ENCODE results near the gene CCM2L. TPM values are rescaled to one million over a fixed set of nuclear protein-coding genes. Genes with fewer than 3 reads are reported as not detected.

Gene CCM2L
- total and polyA plus RNA-seq, 2 of the 4 experiments (the other 2 are of a cell fraction): not detected

- H3K14ac ChIP-seq (replicated peaks; ENCODE audit: low read depth, low read length): no peak overlapping the region
- H2BK5ac ChIP-seq (ENCODE audit: low read depth, low read length, poor library complexity, severe bottlenecking): no peak overlapping the region
- H3K4me1 ChIP-seq (ENCODE audit: control insufficient read depth, insufficient read depth, low read length): peaks cover 8% of the 10 kb centered on the region
- H3K18ac ChIP-seq (ENCODE audit: low read depth, low read length): no peak overlapping the region
- H2BK120ac ChIP-seq (ENCODE audit: low read depth, low read length): no peak overlapping the region
- CTCF ChIA-PET: no interaction called here
- TF ChIP-seq CEBPB (IDR thresholded peaks at IDR 0.05; ENCODE audit: low read depth, low read length) (no peak), CHD1 (IDR thresholded peaks at IDR 0.05; ENCODE audit: low read depth, low read length) (no peak), SMC3 (IDR thresholded peaks at IDR 0.05; ENCODE audit: low read depth, low read length) (no peak), RFX5 (IDR thresholded peaks at IDR 0.05; ENCODE audit: low read depth, low read length) (no peak), BHLHE40 (IDR thresholded peaks at IDR 0.05; ENCODE audit: low read depth, low read length) (no peak)
- TF ChIP-seq, protein P1, sequence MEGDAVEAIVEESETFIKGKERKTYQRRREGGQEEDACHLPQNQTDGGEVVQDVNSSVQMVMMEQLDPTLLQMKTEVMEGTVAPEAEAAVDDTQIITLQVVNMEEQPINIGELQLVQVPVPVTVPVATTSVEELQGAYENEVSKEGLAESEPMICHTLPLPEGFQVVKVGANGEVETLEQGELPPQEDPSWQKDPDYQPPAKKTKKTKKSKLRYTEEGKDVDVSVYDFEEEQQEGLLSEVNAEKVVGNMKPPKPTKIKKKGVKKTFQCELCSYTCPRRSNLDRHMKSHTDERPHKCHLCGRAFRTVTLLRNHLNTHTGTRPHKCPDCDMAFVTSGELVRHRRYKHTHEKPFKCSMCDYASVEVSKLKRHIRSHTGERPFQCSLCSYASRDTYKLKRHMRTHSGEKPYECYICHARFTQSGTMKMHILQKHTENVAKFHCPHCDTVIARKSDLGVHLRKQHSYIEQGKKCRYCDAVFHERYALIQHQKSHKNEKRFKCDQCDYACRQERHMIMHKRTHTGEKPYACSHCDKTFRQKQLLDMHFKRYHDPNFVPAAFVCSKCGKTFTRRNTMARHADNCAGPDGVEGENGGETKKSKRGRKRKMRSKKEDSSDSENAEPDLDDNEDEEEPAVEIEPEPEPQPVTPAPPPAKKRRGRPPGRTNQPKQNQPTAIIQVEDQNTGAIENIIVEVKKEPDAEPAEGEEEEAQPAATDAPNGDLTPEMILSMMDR (conservative IDR thresholded peaks at IDR 0.05; ENCODE audit: low read depth, low read length): no peak
- no peak overlapping the region for H2BK20ac ChIP-seq (ENCODE audit: low read depth, low read length)
- H3K9ac ChIP-seq (ENCODE audit: low read depth, low read length): no peak overlapping the region
- H3K27ac ChIP-seq (ENCODE audit: insufficient read depth, low read length): no peak overlapping the region
- no peak overlapping the region for H3K4ac ChIP-seq (ENCODE audit: low read depth, low read length)
- no peak overlapping the region for H2AK9ac ChIP-seq (replicated peaks; ENCODE audit: low read depth, low read length, poor library complexity)
- POLR2A ChIA-PET (ENCODE audit: unreplicated experiment): no interaction called here
- no peak overlapping the region for H3K56ac ChIP-seq (ENCODE audit: extremely low read depth, insufficient read depth, low read length)
- H3K79me1 ChIP-seq (ENCODE audit: low read depth in 1 of 2, low read length in 2 of 2): no peaks in the 10 kb centered on the region
- H3K4me3 ChIP-seq (ENCODE audit: insufficient read depth, low read depth, low read length): no peak overlapping the region
- in situ Hi-C loops (cut with MboI; ENCODE audit: low sequenced_read_pairs) (no loop called here), dilution Hi-C loops (cut with HindIII; ENCODE audit: low sequenced_read_pairs, unreplicated experiment) (no loop called here), intact Hi-C loops (cut with micrococcal nuclease) (no loop called here)
- H3K9me1 ChIP-seq (ENCODE audit: insufficient read depth, low read length): peaks cover 10% of the 10 kb centered on the region
- no peak for ATAC-seq (ENCODE audit: low read depth)
- H3K36me3 ChIP-seq (ENCODE audit: control insufficient read depth, insufficient read depth, low read length): no peaks in the 10 kb centered on the region
- no CpG with 5 or more reads among the region's 7 CpGs for WGBS, 2 experiments (ENCODE audit: extremely low coverage in 2 of 2, insufficient read length in 1 of 2)
- no TSS peak for BruUV-seq (replicated peaks)
- no peak overlapping the region for H4K8ac ChIP-seq (ENCODE audit: low read depth in 2 of 2, low read length in 2 of 2)
- no peak overlapping the region for H4K91ac ChIP-seq (ENCODE audit: insufficient read depth, low read depth, low read length)
- no peak overlapping the region for H4K5ac ChIP-seq (ENCODE audit: low read depth, low read length)
- H3K27me3 ChIP-seq (ENCODE audit: control insufficient read depth, insufficient read depth, low read length): peaks cover 30% of the 10 kb centered on the region
- DNase-seq: no peak
- peaks cover 9% of the 10 kb centered on the region; the same call in 1 of the 2 replicates for H4K20me1 ChIP-seq (ENCODE audit: insufficient read depth, low read length)
- H2AFZ ChIP-seq (replicated peaks; ENCODE audit: low read length, poor library complexity): peak overlapping the region; percentile 44
- H3K4me2 ChIP-seq (ENCODE audit: low read depth, low read length): no peak overlapping the region
- peaks cover 2% of the 10 kb centered on the region; the same call in 1 of the 2 replicates for H3K9me3 ChIP-seq (ENCODE audit: control insufficient read depth, insufficient read depth, low read length)
- H2AK5ac ChIP-seq (ENCODE audit: low read depth, low read length): no peak overlapping the region
- H3K23ac ChIP-seq (ENCODE audit: low read depth, low read length): no peak overlapping the region
- H2BK15ac ChIP-seq (ENCODE audit: low read depth, low read length): no peak overlapping the region
Measured at GRCh38 chr20:32064667-32065066, 54.4 kb downstream of the CCM2L start.
